Right renal pelvis (tissue), 4 donors: Measurements from ENCODE around the gene SAMD8. TPM values are rescaled to one million over a fixed set of nuclear protein-coding genes. Genes with fewer than 3 reads are reported as not detected.

Experiments
- DNase-seq, 4 donors: peaks; one replicate each; pipeline ENCODE4 v3.0.0-alpha.2; 2013; ENCODE audit warnings: low read depth in 4 of 4, low spot score in 3 of 4, missing footprints in 1 of 4
- polyA plus RNA-seq, 4 donors: library from polyadenylated mRNA; unstranded; fragments of 120-200 nt; gene quantifications; one replicate each; pipeline ENCODE4 v1.2.1, GENCODE V29; 2013; ENCODE audit not compliant: insufficient read length in 4 of 4

SAMD8 gene
- polyA plus RNA-seq = 10 to 100 TPM; 12.2 to 15.6 (median 14.9) TPM

GRCh38 chr10:75111365-75111906, at the start of gene SAMD8:
Gene SAMD8, plus strand, starts transcription at chr10:75111656. Its CDS starts 38,873 bp downstream, at chr10:75150529.
- DNase-seq = peak; percentile 81 to 90 (median 84)

DNA sequence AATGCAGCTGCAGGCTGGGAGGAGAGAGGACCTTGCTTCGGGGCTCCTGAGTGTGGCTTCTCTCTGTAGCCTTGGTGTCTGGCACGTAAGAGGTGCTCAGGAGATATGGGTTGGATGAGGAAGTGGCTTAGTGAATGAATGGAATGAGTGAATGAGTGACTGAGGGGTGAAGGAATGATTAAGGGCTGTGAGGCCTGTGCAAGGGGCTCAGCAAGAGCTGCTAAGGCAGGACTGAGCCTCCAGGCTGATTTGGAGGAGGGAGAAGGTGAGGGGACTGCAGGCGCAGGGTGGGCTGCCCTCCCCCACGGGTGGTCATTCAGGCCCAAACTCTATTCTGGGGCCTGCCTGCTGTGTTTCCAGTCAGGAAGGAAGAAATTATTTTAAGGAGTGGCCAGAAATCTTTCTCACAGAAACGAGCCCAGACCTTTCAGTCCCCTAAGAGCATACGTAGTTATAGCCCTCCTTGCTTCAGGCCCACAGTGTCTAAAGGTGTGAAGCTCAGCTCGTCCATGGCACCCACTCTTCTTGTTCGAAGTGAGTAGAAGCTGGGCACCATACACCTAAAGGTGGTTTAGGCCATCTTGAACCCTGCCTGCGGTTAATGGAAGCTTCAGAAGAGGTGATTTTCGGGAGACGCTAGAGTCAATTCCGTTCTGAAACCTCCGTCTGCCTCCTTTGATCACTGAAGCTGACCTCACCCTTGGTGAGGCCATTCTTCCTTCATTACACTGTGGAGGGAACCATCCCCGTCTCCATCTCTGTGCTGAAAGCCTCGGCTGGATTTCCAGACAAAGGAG, 49.5 kb upstream of the SAMD8 start:
- no peak for DNase-seq

DNA sequence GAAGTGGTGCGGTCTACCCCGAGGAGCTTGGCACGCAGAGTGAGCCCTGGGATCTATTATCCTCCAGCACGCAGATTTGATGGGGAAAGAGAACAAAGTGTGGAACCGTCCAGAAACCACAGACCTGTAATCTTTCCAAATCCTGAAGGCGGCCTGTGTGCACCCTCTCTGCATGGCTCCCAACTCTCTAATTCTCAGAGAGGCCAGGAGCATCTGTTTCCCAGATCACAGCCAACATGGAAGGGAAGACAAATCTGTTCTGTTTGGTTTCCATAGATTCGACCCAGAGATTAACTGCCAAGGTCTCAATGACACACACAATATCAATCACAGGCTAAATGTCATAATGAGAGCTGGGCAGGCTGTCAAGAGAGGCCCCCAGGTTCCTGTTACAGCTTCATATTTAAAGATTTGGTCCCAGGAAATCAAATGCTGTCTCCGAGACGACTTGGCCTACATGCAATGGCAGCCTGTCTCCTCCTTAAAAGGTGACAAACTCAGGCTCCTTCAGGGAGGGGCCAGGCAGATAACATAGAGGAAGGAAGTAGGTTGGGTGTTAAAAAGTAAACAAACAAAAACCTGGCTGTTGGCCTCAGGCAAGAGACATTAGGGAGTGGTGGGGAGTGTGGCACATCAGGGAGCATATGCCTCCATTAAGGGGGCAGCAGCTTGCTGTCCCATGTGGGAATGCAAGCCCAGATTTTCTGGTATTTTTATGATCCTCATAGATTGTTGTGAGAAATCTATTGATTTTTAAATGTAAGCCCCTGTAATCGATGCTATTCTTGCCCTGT, 48.8 kb upstream of the SAMD8 start:
- no peak for DNase-seq

- no peak for DNase-seq
Observed at GRCh38 chr10:75063461-75064230, 47.8 kb upstream of the SAMD8 start.

- DNase-seq = no peak
Observed at GRCh38 chr10:75065076-75065475, 46.4 kb upstream of the SAMD8 start.

DNA sequence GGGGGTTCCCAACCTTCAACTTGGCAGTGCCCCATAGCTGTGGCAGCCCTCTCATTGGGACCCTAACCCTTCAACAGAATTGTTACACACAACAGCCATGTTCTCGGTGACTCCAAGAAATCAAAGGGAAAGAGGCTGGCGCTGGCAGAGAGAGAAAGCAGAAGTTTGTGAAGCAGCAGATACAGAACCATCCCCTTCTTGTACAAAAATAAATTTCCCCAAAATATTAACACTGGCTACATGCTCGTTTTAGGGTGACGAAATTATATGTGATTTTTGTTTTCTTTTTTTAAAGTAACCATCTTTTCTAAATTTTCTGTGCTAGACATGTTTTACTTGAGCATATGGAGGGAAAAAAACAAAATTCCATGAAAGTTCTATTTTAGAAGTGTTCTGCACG, 45.2 kb upstream of the SAMD8 start:
- no peak for DNase-seq

GRCh38 chr10:75067272-75067671, 44.2 kb upstream of the SAMD8 start:
- no peak for DNase-seq

DNA sequence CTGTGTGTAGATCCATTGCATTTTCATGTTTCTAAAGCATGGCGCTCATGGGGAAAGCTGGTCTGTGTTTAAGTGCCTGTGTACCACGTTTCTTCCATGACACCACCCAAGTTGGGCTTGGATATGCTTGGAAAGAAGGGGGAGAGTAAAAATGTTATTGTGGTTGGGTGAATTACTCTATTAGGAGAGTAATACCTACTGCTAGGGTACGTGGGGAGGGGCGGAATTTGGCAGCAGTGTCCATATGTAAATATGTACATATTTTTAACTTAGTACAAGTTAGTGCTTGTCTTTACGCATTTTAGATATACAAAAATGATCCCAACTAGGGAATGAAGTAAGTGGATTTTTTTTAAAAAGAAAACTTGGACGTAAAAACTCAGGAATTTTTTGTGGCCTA, 42.9 kb upstream of the SAMD8 start:
- no peak for DNase-seq

DNA sequence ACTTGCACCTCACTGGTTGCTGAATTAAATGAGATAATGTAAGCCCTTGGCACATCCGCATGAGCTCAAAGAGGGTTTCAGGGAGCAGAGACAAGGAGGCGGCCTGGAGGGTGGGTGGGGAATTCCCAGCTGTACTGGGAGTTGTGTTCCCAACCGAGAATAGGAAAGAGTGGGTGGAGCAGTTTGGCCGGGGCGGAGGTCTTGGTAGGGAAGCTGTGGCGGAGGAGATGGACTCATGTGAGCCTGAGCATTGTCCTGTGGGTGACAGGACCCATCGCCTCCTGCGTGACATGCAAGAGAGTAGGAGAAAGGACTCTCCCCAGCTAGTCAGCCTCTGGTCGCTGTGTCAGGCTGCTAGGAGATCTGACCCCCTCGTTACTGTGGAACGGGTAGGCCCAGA, 41.0 kb upstream of the SAMD8 start:
- no peak for DNase-seq

- peak; percentile 29 to 56 (median 40) for DNase-seq
Observed at GRCh38 chr10:75070961-75071428, 40.5 kb upstream of the SAMD8 start.

DNA sequence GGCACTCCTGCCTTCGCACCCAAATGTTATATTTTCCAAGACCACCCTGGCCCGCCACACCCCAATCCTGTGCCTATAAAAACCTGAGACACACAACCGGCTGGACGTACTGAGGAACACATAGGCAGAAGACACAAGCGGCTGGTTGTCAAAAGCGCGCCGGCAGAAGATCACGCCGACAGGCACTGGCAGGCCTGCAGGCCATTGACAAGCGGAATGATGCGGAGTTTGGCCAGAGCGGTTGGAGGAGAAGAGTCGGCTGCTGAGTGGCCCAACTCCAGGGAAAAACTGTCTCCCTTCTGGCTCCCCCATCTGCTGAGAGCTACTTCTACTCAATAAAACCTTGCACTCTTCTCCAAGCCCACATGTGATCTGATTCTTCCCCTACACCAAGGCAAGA, 39.7 kb upstream of the SAMD8 start:
- no peak for DNase-seq

DNA sequence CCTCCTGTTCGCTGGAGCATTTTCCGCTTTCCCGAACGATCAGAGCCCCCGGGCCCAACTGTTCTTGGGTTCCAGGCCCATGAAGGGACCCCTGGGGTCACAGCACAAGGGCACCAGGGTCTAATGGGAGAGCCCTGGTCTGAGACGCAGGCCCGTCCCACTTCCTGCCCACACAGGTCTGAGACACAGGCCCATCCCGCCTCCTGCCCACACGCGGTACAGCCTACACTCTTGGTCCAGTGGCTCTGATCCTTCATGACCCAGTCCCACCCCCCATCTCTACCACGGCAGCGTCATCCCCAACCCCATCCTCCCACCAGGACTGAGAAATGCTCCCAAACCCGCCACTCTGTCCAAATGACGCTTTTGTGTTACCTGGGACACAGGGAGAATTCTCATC, 38.7 kb upstream of the SAMD8 start:
- DNase-seq = no peak

DNA sequence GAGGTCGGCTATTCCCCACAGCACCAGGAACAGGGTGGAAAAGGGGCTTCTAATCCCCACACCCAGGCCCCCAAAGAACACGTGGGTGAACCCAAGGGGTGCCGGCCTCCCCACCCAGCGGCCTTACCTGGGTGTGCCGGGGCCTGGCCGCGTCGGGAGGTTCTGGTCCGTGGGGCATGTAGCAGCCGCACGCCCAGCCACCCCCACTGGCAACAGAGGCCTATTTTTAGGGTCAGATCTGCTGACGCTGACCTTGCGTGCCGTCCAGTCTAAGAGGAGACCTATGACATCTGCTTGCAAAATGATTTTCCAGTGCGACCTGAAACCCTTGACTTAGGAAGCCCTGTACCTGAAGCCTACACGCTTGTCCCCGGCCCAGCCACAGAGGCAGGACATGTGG, 38.0 kb upstream of the SAMD8 start:
- DNase-seq = no peak

DNA sequence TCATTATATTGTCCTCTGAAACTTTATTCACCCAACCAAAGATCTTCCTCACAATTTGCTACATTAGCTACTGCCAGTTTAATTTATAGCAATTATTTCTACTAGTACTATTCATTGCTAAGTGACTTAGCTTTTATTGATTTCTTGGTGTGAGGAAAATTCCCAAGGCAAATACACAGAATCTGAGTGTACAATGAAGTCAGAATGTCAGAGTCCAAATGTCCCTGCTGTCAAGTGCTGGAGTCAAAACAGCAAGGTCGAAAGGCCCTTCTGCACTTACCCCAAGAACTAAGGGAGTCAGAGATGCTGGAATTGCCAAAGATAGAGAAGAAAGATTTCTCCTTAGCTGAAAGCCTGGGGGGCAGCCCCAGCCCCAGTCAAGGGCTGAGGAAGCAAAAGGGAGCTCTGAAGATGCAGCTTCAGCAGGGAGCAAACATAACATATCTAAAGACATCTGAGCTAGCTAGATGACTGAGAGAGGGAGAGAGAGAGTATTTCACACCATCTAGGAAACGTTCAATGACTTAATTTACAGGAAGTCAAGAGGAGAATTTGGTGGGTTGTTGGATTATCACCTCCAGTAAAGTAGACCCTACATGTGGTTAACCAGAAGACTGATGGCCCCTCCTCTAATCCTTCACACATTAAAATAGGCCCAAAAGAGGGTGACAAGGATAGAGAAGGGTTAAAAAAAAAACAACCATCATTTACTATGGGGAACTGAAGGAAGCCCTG, 36.6 kb upstream of the SAMD8 start:
- DNase-seq = no peak

DNA sequence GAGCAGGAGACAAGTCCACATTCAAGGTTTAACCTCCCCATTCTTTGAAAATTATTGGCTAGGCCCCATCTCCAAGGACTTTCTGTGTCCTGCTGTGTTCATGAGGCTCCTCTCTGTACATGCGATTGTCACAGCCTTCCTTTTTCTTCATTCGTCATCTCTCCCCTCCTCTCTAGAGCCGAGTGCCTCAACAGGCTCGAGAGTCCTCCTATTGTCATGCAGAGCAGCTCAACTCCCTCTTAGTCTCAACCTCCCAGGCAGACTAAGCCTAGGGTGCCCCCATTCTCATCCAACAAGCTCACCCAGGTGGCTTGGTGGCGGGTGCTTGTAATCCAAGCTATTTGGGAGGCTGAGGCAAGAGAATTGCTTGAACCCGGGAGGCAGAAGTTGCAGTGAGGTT, 35.1 kb upstream of the SAMD8 start:
- DNase-seq = no peak

- no peak for DNase-seq
Observed at GRCh38 chr10:75079436-75080083, 31.9 kb upstream of the SAMD8 start.

DNA sequence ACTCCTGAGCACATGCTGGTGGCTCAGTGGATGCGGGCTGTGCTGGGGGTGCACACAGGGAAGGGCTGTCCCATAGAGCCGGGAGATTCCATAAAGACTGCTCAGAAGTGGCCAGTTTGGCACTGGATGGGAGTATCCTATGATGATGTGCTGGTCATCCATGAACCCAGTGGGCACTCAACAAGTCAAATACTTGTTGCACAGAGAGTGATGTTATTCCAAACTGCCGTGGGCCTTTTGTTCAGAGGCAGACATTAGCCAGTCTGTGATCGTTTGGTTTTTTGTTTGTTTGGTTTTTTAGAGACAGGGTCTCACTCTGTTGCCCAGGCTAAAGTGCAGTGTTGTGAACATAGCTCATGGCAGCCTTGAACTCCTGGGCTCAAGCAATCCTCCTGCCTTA, 30.9 kb upstream of the SAMD8 start:
- DNase-seq = no peak

- no peak for DNase-seq
Observed at GRCh38 chr10:75081379-75081778, 30.1 kb upstream of the SAMD8 start.

GRCh38 chr10:75083972-75084833, 27.3 kb upstream of the SAMD8 start:
- no peak for DNase-seq
